GM18951 (cell line): ENCODE measurements around the gene FGFR2.

ENCODE experiments used
- POLR2A ChIP-seq: IDR thresholded peaks from 4 replicates; pipeline ENCODE4 v1.6.1; 2011; ENCODE audit warnings: mild to moderate bottlenecking; ENCODE audit not compliant: insufficient read length, insufficient read depth; ENCODE audit errors: extremely low read depth
- in situ Hi-C: fragments of 300-500 bp; cut with MboI; formaldehyde crosslinking; loops from one replicate; pipeline ENCODE4 v1.12.0; 2022; ENCODE audit warnings: low sequenced_read_pairs, mixed read lengths, inconsistent platforms; ENCODE audit not compliant: unreplicated experiment

FGFR2 gene

GRCh38 chr10:121553511-121554264 is 44.6 kb downstream of the FGFR2 start:
- in situ Hi-C loops = no loop called here
- TF ChIP-seq POLR2A = no peak

- no peak for TF ChIP-seq POLR2A
Observed at GRCh38 chr10:121552746-121553145, 45.5 kb downstream of the FGFR2 start.

GRCh38 chr10:121551210-121551885 is 46.9 kb downstream of the FGFR2 start:
- in situ Hi-C loops = no loop called here

More at GRCh38 chr10:121552746-121553145, 45.5 kb downstream of the FGFR2 start:
- in situ Hi-C loops = no loop called here

DNA sequence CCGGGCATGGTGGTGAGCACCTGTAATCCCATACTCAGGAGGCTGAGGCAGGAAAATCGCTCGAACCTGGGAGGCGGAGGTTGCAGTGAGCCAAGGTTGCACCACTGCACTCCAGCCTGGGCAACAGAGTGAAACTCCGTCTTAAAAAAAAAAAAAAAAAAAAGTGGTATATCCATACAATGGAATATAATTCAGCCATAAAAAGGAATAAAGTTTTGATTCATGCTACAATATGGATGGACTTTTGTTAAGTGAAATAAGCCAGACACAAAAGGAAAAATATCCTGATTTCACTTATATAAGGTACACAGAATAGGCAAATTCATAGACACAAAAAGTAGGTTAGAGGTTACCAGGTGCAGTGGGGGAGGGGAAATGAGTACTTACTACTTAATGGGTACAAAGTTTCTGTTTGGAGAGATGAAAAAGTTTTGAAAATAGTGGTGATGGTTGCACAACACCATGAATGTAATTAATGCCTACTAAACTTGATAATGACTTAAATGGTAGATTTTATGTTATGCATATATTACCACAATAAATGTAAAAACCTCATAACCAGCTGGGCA is 53.9 kb downstream of the FGFR2 start:
- no peak for TF ChIP-seq POLR2A
- in situ Hi-C loops = no loop called here

More at GRCh38 chr10:121551210-121551885, 46.9 kb downstream of the FGFR2 start:
- TF ChIP-seq POLR2A = no peak

DNA sequence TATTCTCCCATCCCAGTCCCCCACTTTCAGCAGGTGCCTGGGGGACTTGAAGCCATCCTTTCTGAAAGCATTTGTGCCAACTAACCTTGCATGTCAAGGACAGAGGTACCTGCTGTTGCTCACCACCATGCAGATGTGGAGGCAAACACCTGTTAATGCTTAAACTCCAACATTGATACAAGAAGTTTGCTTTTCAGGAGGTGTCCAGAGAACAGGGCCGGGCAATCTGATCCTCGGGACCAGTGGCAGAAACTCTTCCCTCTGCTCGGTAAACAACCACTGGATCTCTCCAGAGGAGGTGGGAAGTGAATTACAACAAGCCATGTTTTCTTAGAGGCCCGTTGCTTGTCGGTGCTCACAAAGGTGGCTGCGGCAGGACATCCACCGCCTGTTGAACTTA is 54.7 kb downstream of the FGFR2 start:
- in situ Hi-C loops = no loop called here

DNA sequence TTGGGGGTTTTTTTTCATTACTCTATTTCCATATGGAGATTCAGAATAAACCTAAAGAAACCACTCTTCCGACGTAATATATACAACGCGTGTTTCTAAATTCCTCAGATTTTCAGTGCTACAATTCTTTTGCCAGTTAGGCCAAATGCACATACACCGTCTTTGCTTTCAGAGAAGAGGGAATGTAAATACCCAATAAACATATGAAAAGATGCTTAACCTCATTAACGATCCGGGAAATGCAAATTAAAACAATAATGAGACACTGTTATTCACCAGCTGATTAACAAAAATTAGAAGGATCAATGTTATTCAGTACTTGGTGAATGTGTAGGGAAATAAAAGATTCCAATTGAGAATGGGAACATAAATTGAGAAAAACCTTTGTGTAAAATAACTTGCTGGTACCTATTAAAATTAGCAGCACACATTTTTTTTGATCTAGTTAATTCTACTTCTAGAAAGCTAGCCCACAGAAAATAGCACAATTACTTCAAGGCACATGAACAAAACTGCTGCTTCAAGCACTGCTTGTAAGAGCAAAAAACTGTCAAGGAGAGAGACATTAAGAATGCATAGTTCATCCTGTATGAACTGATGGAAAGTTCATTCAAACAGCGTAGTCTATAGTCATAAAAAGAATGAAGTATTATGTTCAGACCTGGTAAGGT is 56.7 kb downstream of the FGFR2 start:
- in situ Hi-C loops = no loop called here
- TF ChIP-seq POLR2A = no peak

More for the DNA sequence above, 54.7 kb downstream of the FGFR2 start:
- no peak for TF ChIP-seq POLR2A

GRCh38 chr10:121540732-121541395 is 57.4 kb downstream of the FGFR2 start:
- in situ Hi-C loops = no loop called here
- no peak for TF ChIP-seq POLR2A

GRCh38 chr10:121539786-121540185 is 58.5 kb downstream of the FGFR2 start:
- TF ChIP-seq POLR2A = no peak
- in situ Hi-C loops = no loop called here

DNA sequence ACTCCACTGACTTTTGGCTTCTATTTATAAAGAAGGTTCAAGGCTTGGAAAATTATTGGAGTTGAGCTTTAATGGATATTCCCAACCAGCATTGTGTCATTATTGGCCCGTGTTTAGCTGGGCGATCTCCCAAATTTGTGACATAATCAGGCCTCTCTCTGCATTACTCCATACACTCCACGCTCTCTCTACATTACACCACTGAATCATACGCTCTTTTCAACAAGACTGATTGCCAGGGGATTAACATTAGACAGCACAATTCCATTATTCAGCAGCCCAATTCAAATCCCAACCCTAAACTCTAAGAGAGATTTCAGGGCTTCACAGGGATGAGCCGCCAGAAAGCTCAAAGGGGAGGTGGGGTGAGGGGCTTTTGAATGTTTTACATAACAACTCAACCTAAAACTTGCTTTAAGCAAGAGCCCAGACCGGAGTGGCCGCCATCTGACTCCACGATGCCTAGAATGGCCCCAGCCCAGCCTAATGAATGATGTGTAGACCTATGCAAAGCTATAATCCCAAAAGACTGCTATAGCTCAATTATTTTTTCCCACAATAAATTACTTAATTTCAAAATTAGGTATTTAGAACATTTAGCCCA is 61.8 kb downstream of the FGFR2 start:
- TF ChIP-seq POLR2A = no peak

GRCh38 chr10:121535381-121535780 is 62.9 kb downstream of the FGFR2 start:
- no peak for TF ChIP-seq POLR2A
- in situ Hi-C loops = no loop called here

More for the DNA sequence above, 61.8 kb downstream of the FGFR2 start:
- in situ Hi-C loops = no loop called here

- no peak for TF ChIP-seq POLR2A
Observed at GRCh38 chr10:121532292-121532864, 65.9 kb downstream of the FGFR2 start.

GRCh38 chr10:121531830-121532178 is 66.4 kb downstream of the FGFR2 start:
- no peak for TF ChIP-seq POLR2A
- in situ Hi-C loops = no loop called here

More at GRCh38 chr10:121532292-121532864, 65.9 kb downstream of the FGFR2 start:
- in situ Hi-C loops = no loop called here

GRCh38 chr10:121531076-121531829 is 67.0 kb downstream of the FGFR2 start:
- no peak for TF ChIP-seq POLR2A
- in situ Hi-C loops = no loop called here
